K562 (cell line): Measurements from ENCODE around the gene NT5C3B. TPM values are rescaled to one million over a fixed set of nuclear protein-coding genes. Genes with fewer than 3 reads are reported as not detected.

Source experiments
- ATAC-seq: fragments of 200-7000 bp; cut with Tn5 transposase; 3 replicates; pipeline ENCODE4 v1.9.1; 2020; ENCODE audit warnings: moderate library complexity
- BruUV-seq: library from RNA; stranded (reverse); fragments of 400-500 nt; replicated peaks from 2 replicates; lab custom pipeline; 2021; lab: Mats Ljungman, UMichigan
- CTCF ChIA-PET: fragments of 300-600 bp; formaldehyde crosslinking; extraction: SDS; loops from one replicate; lab custom pipeline; 2021; ENCODE audit warnings: low intra/inter-chr PET ratio; lab: Yijun Ruan, JAX
- POLR2A ChIA-PET: fragments of 300-600, 350-650 bp; sonication (Branson Sonifier 250); formaldehyde crosslinking; extraction: SDS; loops from one replicate; lab custom pipeline; 2021; ENCODE audit warnings: antibody characterized with exemption, inconsistent platforms; lab: Yijun Ruan, JAX
- DNase-seq, 4 experiments: peaks; one replicate each; pipeline versions ENCODE4 v3.0.0 to v3.0.0-alpha.2; 2011 to 2018; ENCODE audit warnings: low spot score in 3 of 4, mixed read lengths in 3 of 4; ENCODE audit errors: extremely low read depth in 1 of 4
- FAIRE-seq: peaks from 2 replicates; lab custom pipeline; 2011; peaks lifted over from hg19 to GRCh38; lab: Jason Lieb, UNC
- H2AFZ ChIP-seq: 2 replicates; pipeline ENCODE4 v1.6.0; 2011; ENCODE audit warnings: low read depth, low read length, control low read depth, inconsistent platforms
- H3K27ac ChIP-seq: fragments of 200-600 bp; 3 replicates; pipeline ENCODE4 v1.8.0; 2011; ENCODE audit warnings: low read depth, mild to moderate bottlenecking, control low read depth, inconsistent platforms, low read length, moderate library complexity, mixed read lengths; ENCODE audit errors: extremely low read depth
- H3K27me3 ChIP-seq, 2 experiments: fragments of 300-600 bp in 1 of 2; 2 replicates in 1 of 2; 3 replicates in 1 of 2; pipeline versions ENCODE4 v1.6.0 to v1.8.0; 2011; ENCODE audit warnings: inconsistent platforms in 2 of 2, low read length in 2 of 2, mild to moderate bottlenecking in 1 of 2, mixed read lengths in 1 of 2, moderate library complexity in 1 of 2; ENCODE audit not compliant: control insufficient read depth in 2 of 2, insufficient read depth in 2 of 2
- H3K36me3 ChIP-seq: fragments of 300-600 bp; 3 replicates; pipeline ENCODE4 v1.8.0; 2011; ENCODE audit warnings: mild to moderate bottlenecking, low read length, inconsistent platforms; ENCODE audit not compliant: control insufficient read depth, insufficient read depth
- H3K4me1 ChIP-seq, 2 experiments: fragments of 200-600 bp in 1 of 2; replicated peaks in 1 of 2; 2 replicates in 1 of 2; 3 replicates in 1 of 2; pipeline versions ENCODE4 v1.5.1 to v1.8.0; 2011; ENCODE audit warnings: inconsistent platforms in 2 of 2, low read length in 2 of 2, mild to moderate bottlenecking in 1 of 2, mixed read lengths in 1 of 2, moderate library complexity in 1 of 2; ENCODE audit not compliant: control insufficient read depth in 2 of 2, insufficient read depth in 2 of 2
- H3K4me2 ChIP-seq: 2 replicates; pipeline ENCODE4 v1.6.1; 2011; ENCODE audit warnings: low read length, control low read depth, inconsistent platforms, mixed read lengths; ENCODE audit not compliant: insufficient read depth
- H3K4me3 ChIP-seq: fragments of 200-600 bp; sonication (generic), shearing (Covaris generic); 2 replicates; pipeline ENCODE4 v1.5.1; 2016; ENCODE audit warnings: control low read depth, inconsistent platforms
- H3K79me2 ChIP-seq: fragments of 200-600 bp; 3 replicates; pipeline ENCODE4 v1.8.0; 2011; ENCODE audit warnings: low read length, inconsistent platforms; ENCODE audit not compliant: control insufficient read depth, insufficient read depth
- H3K9ac ChIP-seq, 2 experiments: 2 replicates each; pipeline versions ENCODE4 v1.6.0 to v1.6.1; 2011; ENCODE audit warnings: low read depth in 2 of 2, low read length in 2 of 2, control low read depth in 1 of 2, inconsistent platforms in 1 of 2, mild to moderate bottlenecking in 1 of 2, mixed read lengths in 1 of 2; ENCODE audit not compliant: insufficient read depth in 1 of 2
- H3K9me1 ChIP-seq: one replicate; pipeline ENCODE4 v1.6.0; 2011; ENCODE audit warnings: inconsistent platforms, mild to moderate bottlenecking, low read length, moderate library complexity; ENCODE audit not compliant: control insufficient read depth, insufficient read depth
- H3K9me3 ChIP-seq: replicated peaks from 2 replicates; pipeline ENCODE4 v1.5.1; 2011; ENCODE audit warnings: low read depth, low read length, inconsistent platforms; ENCODE audit not compliant: control insufficient read depth, insufficient read depth
- H4K20me1 ChIP-seq: replicated peaks from 2 replicates; pipeline ENCODE4 v1.6.1; 2011; ENCODE audit warnings: low read length, inconsistent platforms, mixed read lengths; ENCODE audit not compliant: control insufficient read depth, insufficient read depth
- CC2D1A ChIP-seq: fragments of 450-650 bp; IDR thresholded peaks from 2 replicates; pipeline ENCODE4 v1.6.1; 2017; ENCODE audit warnings: mild to moderate bottlenecking
- CHD4 ChIP-seq: fragments of 200-600 bp; sonication (generic); IDR thresholded peaks from 3 replicates; pipeline ENCODE4 v1.6.1; 2012; ENCODE audit warnings: low read depth, mild to moderate bottlenecking, mixed read lengths, low read length, inconsistent platforms; ENCODE audit not compliant: insufficient read depth, insufficient replicate concordance, poor library complexity, severe bottlenecking
- CREB1 ChIP-seq, 2 experiments: sonication (generic) in 1 of 2; formaldehyde crosslinking in 1 of 2; IDR thresholded peaks; 2 replicates each; pipeline versions ENCODE4 v1.6.1 to v1.8.0; 2012 to 2022; ENCODE audit warnings: inconsistent platforms in 1 of 2, mild to moderate bottlenecking in 1 of 2, missing genetic modification reagents in 1 of 2, moderate library complexity in 1 of 2
- EGR1 ChIP-seq: fragments of 450-650 bp; conservative IDR thresholded peaks from 2 replicates; pipeline ENCODE4 v1.6.1; 2017; ENCODE audit warnings: mild to moderate bottlenecking
- HIVEP1 ChIP-seq: fragments of 250-450 bp; sonication (Bioruptor Pico); IDR thresholded peaks from 2 replicates; pipeline ENCODE4 v1.4.0; 2020; ENCODE audit warnings: mild to moderate bottlenecking
- IFI16 ChIP-seq: fragments of 250-450 bp; sonication (Bioruptor Pico); IDR thresholded peaks from 2 replicates; pipeline ENCODE4 v2.1.2; 2022; ENCODE audit warnings: mild to moderate bottlenecking, inconsistent platforms
- SAP30 ChIP-seq: fragments of 200-600 bp; sonication (generic); IDR thresholded peaks from 2 replicates; pipeline ENCODE4 v1.6.1; 2012; ENCODE audit warnings: borderline replicate concordance, low read depth, mild to moderate bottlenecking, moderate library complexity, low read length, control low read depth, inconsistent platforms; ENCODE audit not compliant: insufficient read depth, poor library complexity, severe bottlenecking
- SMC3 ChIP-seq: conservative IDR thresholded peaks from 2 replicates; pipeline ENCODE4 v1.6.1; 2011; ENCODE audit warnings: low read depth, low read length, improper control_type of control experiment; ENCODE audit not compliant: insufficient read depth
- TCF7 ChIP-seq: sonication (generic); IDR thresholded peaks from 2 replicates; pipeline ENCODE4 v1.6.1; 2016; ENCODE audit warnings: antibody characterized with exemption, borderline replicate concordance
- ZNF644 ChIP-seq: fragments of 200-800 bp; sonication (Bioruptor generic); IDR thresholded peaks from 2 replicates; pipeline ENCODE4 v1.6.1; 2016; ENCODE audit warnings: low read depth, missing genetic modification characterization, missing compliant biosample characterization
- ZNF707 ChIP-seq: fragments of 250-450 bp; sonication (Bioruptor Pico); conservative IDR thresholded peaks from 2 replicates; pipeline ENCODE4 v1.8.0; 2022; ENCODE audit warnings: inconsistent platforms, mild to moderate bottlenecking, moderate library complexity
- WGBS: fragments of 100-300 bp; shearing (Covaris generic); methylation state at CpG from one replicate; pipeline ENCODE4 v1.1.6; 2016; ENCODE audit warnings: low coverage, mixed read lengths; ENCODE audit not compliant: insufficient coverage; ENCODE audit errors: missing lambda C conversion rate; 5-methylcytosine and 5-hydroxymethylcytosine counted together
- in situ Hi-C: fragments of 300-500 bp; cut with MboI; formaldehyde crosslinking; loops from 4 replicates; pipeline ENCODE4 v1.15.0; 2018; ENCODE audit warnings: inconsistent platforms, mixed read lengths
- intact Hi-C: fragments of 100-400 bp; cut with micrococcal nuclease; formaldehyde crosslinking; loops from 2 replicates; pipeline ENCODE4 v1.14.2; 2022
- polyA plus RNA-seq, 8 experiments: library from polyadenylated mRNA; depleted of rRNA in 4 of 8; stranded (reverse) in 5 of 8; unstranded in 3 of 8; fragments of >200 nt; fragmentation: Nextera tagmentation in 2 of 8; fragmentation: Illumina TruSeq in 1 of 8; extraction: Ambion mirVana in 2 of 8; extraction: Trizol in 1 of 8; gene quantifications; 2 replicates each; pipeline versions ENCODE4 v1.2.1 to v1.2.3, GENCODE V29; 2011 to 2014; ENCODE audit warnings: inconsistent platforms in 1 of 8, missing spikeins in 1 of 8
- total RNA-seq, 7 experiments: library from RNA; depleted of rRNA in 6 of 7; stranded (reverse); fragments of >200 nt in 6 of 7; fragmentation: Illumina TruSeq in 2 of 7; extraction: Trizol in 2 of 7; gene quantifications; 2 replicates each; pipeline versions ENCODE4 v1.2.1 to v1.2.3, GENCODE V29; 2011 to 2021; ENCODE audit warnings: low replicate concordance in 1 of 7
- TF ChIP-seq, protein P1 (sequence below): fragments of 250-450 bp; sonication (Bioruptor Pico); IDR thresholded peaks from 2 replicates; pipeline ENCODE4 v1.8.0; 2022; ENCODE audit warnings: moderate library complexity, mild to moderate bottlenecking, inconsistent platforms
- TF ChIP-seq, protein P2 (sequence below): fragments of 200-800 bp; sonication (Bioruptor generic); IDR thresholded peaks from 2 replicates; pipeline ENCODE4 v1.6.1; 2016; ENCODE audit warnings: missing genetic modification characterization, missing compliant biosample characterization

NT5C3B gene
- total and polyA plus RNA-seq, 9 of the 15 experiments (the other 6 are each of a cell fraction or from before 2014, with no cell fraction given): 2.0 to 166 (median 85.0) TPM

DNA sequence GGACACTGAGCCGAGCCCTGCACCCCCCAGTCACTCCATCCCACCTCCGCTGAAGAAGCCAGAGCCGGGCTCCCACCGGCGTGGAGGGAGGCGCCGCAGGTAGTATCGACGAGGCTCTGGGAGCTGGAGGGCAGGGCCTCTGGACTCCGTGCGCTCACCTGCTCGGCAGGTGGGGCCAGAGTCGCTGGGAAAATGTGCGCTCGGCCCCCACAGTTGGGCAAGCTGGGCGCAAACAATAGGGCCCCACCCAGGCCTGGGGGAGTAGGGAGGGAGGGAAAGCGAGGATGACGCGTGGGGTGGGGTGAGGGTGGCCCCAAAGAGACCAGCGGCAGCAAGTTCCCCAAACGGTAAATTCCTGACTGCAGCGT lies 50.2 kb downstream of the NT5C3B start (continued):
- TF ChIP-seq, protein P1, sequence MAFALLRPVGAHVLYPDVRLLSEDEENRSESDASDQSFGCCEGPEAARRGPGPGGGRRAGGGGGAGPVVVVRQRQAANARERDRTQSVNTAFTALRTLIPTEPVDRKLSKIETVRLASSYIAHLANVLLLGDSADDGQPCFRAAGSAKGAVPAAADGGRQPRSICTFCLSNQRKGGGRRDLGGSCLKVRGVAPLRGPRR (CRISPR knock-in tag): no peak
- TF ChIP-seq IFI16 (CRISPR knock-in tag) (no peak), SAP30 (peak; percentile 24), SMC3 (no peak), TCF7 (no peak), CHD4 (no peak)

DNA sequence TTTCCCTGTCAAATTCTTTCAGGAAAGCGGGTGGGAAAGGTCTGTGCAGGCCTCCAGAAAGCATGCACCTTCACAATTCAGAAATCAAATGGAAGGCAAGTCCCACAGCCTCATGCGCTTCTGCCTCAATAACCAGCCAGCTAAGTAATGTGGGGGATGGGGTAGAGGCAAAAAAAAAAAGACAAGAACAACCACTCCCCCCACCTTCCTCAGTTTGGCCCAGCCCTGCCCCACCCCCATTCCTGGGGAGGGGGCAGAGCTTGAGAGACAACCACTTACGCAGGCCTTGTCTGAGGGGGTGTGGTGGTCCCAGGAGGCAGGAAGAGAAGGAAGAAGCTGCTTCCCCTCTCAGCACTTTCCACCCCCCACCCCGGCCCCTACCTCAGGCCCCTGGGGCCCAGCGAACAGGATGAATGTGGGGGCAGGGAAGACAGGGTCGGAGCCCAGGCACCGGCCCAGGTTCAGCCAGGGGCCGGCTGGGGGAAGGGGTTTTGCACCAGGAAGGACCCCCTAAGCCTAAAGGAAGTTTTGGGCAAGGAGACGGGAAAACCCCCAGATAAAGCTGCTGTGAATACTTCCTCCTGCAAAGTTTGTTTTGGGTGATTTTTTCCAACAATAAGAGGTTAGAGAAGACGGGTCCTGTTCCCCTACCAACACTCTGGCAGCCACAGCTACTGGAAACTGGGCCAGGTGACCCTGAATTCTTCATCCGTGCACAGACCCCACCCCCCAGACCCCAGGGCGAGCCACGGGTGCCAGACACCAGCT lies 50.8 kb downstream of the NT5C3B start:
- TSS peak; percentile 45 for BruUV-seq
- peaks cover 17% of the 10 kb centered on the region; the same call in 1 of the 3 replicates for H3K36me3 ChIP-seq
- H3K27ac ChIP-seq: peak overlapping the region; percentile 89
- H3K9ac ChIP-seq: peak overlapping the region; percentile 80 to 96
- H3K9me3 ChIP-seq: no peaks in the 10 kb centered on the region
- FAIRE-seq (peak; percentile 80), DNase-seq (peak; percentile 36 to 92 (median 60)), ATAC-seq (peak; percentile 27)
- peaks cover 7% of the 10 kb centered on the region for H3K9me1 ChIP-seq
- H3K4me3 ChIP-seq: peak overlapping the region; percentile 59
- peaks cover 55% of the 10 kb centered on the region for H3K79me2 ChIP-seq
- H2AFZ ChIP-seq: peak overlapping the region; percentile 78; the same call in 1 of the 2 replicates
- WGBS: 0% methylated on average over 12 of the region's 13 CpGs
- ChIA-PET POLR2A (interaction anchor here (0.6 to 3.7 kb wide), 17 partner anchors 8 to 567 kb away, joined by 3 to 30 read pairs (median 4); partner anchors contain the start of gene KLHL11), CTCF (interaction anchor here (0.7 kb wide), 1 partner anchor 17 kb away, joined by 4 read pairs; no protein-coding TSS in a partner anchor)
- H3K4me2 ChIP-seq: peak overlapping the region; percentile 97
- peaks cover 9% of the 10 kb centered on the region for H4K20me1 ChIP-seq
- peaks cover 34 to 42% of the 10 kb centered on the region in 2 experiments for H3K4me1 ChIP-seq
- no peaks in the 10 kb centered on the region for H3K27me3 ChIP-seq
- intact Hi-C loops (loop anchor here (2.0 kb wide), 1 partner anchor 16 kb away; no protein-coding TSS in a partner anchor), in situ Hi-C loops (no loop called here)
- TF ChIP-seq ZNF644 (tag) (no peak), CREB1 (IDR thresholded peaks at IDR 0.05) (no peak), CREB1 (CRISPR knock-in tag; IDR thresholded peaks at IDR 0.05) (no peak), ZNF707 (CRISPR knock-in tag) (no peak), EGR1 (peak; percentile 42; the same call in 1 of the 2 replicates), CC2D1A (0 out of 2 replicates have a peak, but pooled peaks have one; percentile 30), HIVEP1 (no peak)
- TF ChIP-seq, protein P2, sequence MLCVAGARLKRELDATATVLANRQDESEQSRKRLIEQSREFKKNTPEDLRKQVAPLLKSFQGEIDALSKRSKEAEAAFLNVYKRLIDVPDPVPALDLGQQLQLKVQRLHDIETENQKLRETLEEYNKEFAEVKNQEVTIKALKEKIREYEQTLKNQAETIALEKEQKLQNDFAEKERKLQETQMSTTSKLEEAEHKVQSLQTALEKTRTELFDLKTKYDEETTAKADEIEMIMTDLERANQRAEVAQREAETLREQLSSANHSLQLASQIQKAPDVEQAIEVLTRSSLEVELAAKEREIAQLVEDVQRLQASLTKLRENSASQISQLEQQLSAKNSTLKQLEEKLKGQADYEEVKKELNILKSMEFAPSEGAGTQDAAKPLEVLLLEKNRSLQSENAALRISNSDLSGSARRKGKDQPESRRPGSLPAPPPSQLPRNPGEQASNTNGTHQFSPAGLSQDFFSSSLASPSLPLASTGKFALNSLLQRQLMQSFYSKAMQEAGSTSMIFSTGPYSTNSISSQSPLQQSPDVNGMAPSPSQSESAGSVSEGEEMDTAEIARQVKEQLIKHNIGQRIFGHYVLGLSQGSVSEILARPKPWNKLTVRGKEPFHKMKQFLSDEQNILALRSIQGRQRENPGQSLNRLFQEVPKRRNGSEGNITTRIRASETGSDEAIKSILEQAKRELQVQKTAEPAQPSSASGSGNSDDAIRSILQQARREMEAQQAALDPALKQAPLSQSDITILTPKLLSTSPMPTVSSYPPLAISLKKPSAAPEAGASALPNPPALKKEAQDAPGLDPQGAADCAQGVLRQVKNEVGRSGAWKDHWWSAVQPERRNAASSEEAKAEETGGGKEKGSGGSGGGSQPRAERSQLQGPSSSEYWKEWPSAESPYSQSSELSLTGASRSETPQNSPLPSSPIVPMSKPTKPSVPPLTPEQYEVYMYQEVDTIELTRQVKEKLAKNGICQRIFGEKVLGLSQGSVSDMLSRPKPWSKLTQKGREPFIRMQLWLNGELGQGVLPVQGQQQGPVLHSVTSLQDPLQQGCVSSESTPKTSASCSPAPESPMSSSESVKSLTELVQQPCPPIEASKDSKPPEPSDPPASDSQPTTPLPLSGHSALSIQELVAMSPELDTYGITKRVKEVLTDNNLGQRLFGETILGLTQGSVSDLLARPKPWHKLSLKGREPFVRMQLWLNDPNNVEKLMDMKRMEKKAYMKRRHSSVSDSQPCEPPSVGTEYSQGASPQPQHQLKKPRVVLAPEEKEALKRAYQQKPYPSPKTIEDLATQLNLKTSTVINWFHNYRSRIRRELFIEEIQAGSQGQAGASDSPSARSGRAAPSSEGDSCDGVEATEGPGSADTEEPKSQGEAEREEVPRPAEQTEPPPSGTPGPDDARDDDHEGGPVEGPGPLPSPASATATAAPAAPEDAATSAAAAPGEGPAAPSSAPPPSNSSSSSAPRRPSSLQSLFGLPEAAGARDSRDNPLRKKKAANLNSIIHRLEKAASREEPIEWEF (CRISPR knock-in tag): no peak
